ENCODE data around the gene AMZ1. TPM values are rescaled to one million over a fixed set of nuclear protein-coding genes. Genes with fewer than 3 reads are reported as not detected.
"Not testable (repeated sequence)": the region's sequence is repeated elsewhere in the genome, so short reads cannot be mapped to it uniquely, and the experiment has no call there.

The AMZ1 gene
- total and polyA plus RNA-seq, 7 donors, result under 0.01 to 1.4 (median 0.28) TPM; not detected in 3

DNA sequence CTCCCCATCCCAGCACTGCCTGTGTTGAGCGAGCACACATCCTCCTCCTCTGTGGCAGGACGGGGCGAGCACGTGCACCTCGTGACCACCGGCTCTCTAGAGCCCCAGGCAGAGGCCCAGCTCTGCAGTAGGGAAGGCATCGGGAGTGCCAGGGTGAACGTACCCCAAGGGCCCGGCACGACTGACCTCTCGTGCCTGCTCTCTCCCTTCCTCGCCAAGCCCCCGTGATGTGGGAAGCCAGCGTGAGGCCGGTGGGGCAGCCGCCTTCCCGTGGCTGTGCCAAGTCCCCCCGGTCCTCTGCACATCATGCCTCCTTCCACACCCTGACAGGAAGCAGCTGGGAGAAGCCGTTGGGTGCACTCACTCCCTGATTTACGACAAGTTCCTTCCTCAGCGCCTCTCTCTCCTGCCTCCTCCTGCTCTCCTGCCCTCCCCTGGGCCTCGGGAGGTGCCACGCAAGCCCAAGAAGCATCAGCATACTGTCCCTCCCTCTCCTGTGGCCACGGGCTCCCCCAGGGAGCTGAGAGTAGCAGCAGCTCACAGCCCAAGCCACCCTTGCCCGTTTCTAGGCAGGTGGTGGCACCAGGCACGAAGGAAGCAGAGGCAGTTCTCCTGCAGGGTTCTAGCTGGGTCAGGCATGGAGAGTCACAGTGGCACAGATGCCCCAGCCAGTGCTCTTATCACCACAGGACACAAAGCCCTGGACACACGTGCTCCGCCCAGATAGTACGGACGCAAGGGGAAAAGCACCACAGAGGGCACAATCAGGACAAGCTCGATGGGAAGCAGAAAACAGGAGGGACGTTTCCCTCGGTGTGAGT, 47.0 kb downstream of the AMZ1 start:
- intact Hi-C loops (cut with DNase I), result loop anchor here (2.0 kb wide), 1 partner anchor 106 kb away; no protein-coding TSS in a partner anchor
- WGBS, 2 donors, result 40 to 71% methylated on average over 33 of the region's 33 CpGs
- Histone ChIP-seq H3K4me1 (peaks cover 0 to 76% (median 56%) of the 10 kb centered on the region in 4 donors), H3K4me3 (peak overlapping the region in 2 of 4 donors; percentile 8 to 13), H3K27ac (peak overlapping the region in 3 of 4 donors; percentile 71 to 92 (median 90)), H3K27me3 (no peaks in the 10 kb centered on the region), H3K9me3 (no peaks in the 10 kb centered on the region), H3K36me3 (peaks cover 0 to 12% (median 2%) of the 10 kb centered on the region in 4 donors)
- peak; percentile 7 to 72 (median 62) for TF ChIP-seq POLR2AphosphoS5 (IDR thresholded peaks at IDR 0.05)
- peak in 1 of 4 donors; percentile 55 for TF ChIP-seq EP300 (IDR thresholded peaks at IDR 0.05)
- TF ChIP-seq POLR2A (IDR thresholded peaks at IDR 0.05), result no peak
- TF ChIP-seq CTCF (IDR thresholded peaks at IDR 0.05), result no peak
- DNase-seq, result peak; percentile 89

DNA sequence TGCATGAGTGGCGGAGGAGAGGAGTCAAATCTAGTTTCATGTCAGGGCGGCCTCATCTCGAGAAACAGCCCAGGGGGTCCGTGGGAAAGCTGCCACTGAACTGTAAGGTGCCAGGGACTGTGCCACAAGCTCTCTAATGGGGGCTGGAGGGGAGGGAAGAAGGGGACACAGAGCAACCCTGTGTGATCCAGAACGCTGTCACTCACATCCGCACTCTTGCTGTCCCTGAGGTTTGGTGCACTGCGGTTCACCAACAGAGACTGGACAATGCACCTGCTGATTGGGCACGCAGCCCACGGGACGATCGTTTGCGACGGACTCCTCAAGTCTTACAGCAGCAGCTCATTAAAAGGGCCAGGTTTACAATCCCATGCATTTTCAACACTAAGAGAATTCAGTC, 47.7 kb downstream of the AMZ1 start:
- WGBS, 2 donors, result 87 to 88% methylated on average over 13 of the region's 13 CpGs
- no peak overlapping the region for H3K4me3 ChIP-seq
- H3K9me3 ChIP-seq, result no peaks in the 10 kb centered on the region
- H3K27me3 ChIP-seq, result no peaks in the 10 kb centered on the region
- peaks cover 0 to 68% (median 49%) of the 10 kb centered on the region in 4 donors for H3K4me1 ChIP-seq
- TF ChIP-seq POLR2AphosphoS5 (IDR thresholded peaks at IDR 0.05) (no peak), POLR2A (IDR thresholded peaks at IDR 0.05) (no peak), CTCF (IDR thresholded peaks at IDR 0.05) (no peak), EP300 (IDR thresholded peaks at IDR 0.05) (no peak)
- H3K36me3 ChIP-seq, result peaks cover 0 to 10% (median 2%) of the 10 kb centered on the region in 4 donors
- intact Hi-C loops (cut with DNase I), result loop anchor here (2.0 kb wide), 1 partner anchor 105 kb away; no protein-coding TSS in a partner anchor
- peak overlapping the region in 3 of 4 donors; percentile 71 to 92 (median 90) for H3K27ac ChIP-seq
- peak; percentile 62 for DNase-seq

DNA sequence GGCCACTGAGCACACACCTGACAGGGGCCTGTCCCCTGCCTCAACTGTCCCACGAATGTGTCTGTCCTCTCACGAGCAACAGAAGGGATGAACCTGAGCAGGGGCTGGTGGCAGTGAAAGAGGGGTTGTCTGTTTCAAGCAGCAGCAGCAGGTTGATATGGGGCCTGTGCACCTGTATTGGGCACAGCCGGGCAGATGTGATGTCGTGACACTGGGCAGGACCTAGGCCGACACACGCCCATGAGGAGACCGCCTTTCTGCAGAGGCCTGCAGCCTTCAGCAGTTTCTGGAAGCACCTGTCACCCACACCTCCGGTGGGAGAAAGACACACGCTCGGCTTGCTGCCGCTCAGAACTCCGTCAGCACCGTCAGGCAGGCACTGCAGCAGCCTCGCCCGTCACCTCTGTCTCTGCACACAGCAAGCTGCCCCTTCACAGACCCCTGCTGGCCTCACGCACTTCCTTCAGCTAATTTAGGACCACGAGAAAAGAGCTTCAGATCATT, 48.5 kb downstream of the AMZ1 start:
- Histone ChIP-seq H3K4me3 (no peak overlapping the region), H3K27ac (peak overlapping the region in 1 of 4 donors; percentile 69), H3K9me3 (no peaks in the 10 kb centered on the region), H3K27me3 (no peaks in the 10 kb centered on the region), H3K36me3 (peaks cover 0 to 3% (median 0%) of the 10 kb centered on the region in 4 donors), H3K4me1 (peaks cover 0 to 66% (median 49%) of the 10 kb centered on the region in 4 donors)
- intact Hi-C loops (cut with DNase I), result no loop called here
- TF ChIP-seq CTCF (IDR thresholded peaks at IDR 0.05) (no peak), POLR2A (IDR thresholded peaks at IDR 0.05) (no peak), POLR2AphosphoS5 (IDR thresholded peaks at IDR 0.05) (no peak), EP300 (IDR thresholded peaks at IDR 0.05) (no peak)
- 73 to 95% methylated on average over 17 of the region's 17 CpGs for WGBS, 2 donors
- peak; percentile 62 for DNase-seq

DNA sequence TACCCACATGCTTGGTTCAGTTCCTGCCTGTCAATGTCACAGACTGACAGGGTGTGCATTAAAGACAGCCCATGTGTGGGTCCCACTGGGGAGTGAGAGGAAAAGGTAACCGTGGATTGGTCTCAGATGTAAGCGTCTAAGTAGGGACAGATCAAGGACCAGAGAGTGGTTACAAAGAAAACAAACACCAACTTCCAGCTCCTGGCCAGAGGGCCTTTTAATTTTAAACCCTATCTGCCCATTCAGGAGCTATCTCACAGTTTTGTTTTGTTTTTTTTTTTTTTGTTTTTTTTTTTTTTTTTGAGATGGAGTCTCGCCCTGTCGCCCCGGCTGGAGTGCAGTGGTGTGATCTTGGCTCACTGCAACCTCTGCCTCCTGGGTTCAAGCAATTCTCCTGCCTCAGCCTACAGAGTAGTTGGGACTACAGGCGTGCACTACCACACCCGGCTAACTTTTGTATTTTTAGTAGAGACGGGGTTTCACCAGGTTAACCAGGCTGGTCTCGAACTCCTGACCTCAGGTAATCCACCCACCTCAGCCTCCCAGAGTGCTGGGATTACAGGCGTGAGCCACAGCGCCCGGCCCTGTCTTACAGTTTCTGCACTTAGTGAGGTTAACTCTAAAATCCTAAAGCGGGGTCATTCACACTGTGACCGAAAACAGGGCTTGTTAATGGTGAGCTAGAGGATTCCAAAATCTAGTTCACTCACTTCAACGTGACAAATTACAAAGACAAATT, 49.2 kb downstream of the AMZ1 start:
- peak; percentile 62 for DNase-seq
- H3K4me3 ChIP-seq; H3K9me3 ChIP-seq; intact Hi-C loops (cut with DNase I); H3K36me3 ChIP-seq; H3K27me3 ChIP-seq: not testable (repeated sequence)
- Histone ChIP-seq H3K4me1 (peaks cover 0 to 63% (median 49%) of the 10 kb centered on the region in 4 donors), H3K27ac (peak overlapping the region; percentile 45 to 74 (median 69))
- 93 to 94% methylated on average over 15 of the region's 15 CpGs for WGBS, 2 donors

Data from sigmoid colon (tissue), 7 donors.